ENCODE data around the gene UBE2E2. TPM values are rescaled to one million over a fixed set of nuclear protein-coding genes. Genes with fewer than 3 reads are reported as not detected.

The UBE2E2 gene
- total RNA-seq, 1 experiment from 2014 or later, result 14.7 TPM

DNA sequence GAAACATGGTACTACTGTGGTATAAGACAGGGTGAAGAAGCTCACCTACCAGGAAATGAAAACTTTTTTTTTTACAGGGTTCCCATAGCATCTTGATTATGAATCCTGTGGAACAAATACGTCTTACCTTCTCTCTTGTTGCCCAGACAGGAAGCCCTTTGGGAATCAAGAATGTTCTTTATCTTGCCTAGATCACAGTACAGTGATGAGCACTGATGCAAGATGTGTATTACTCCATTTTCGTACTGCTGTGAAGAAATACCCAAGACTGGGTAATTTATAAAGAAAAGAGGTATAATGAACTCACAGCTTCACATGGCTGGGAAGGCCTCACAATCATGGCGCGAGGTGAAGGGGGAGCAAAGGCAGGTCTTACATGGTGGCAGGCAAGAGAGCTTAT lies 281.3 kb downstream of the UBE2E2 start:
- H4K20me1 ChIP-seq (ENCODE audit: insufficient read depth, low read depth, low read length), result no peaks in the 10 kb centered on the region
- H3K27ac ChIP-seq (ENCODE audit: low read length), result no peak overlapping the region
- no peak overlapping the region for H3K9ac ChIP-seq (ENCODE audit: low read length)
- H3K36me3 ChIP-seq (ENCODE audit: insufficient read depth, low read length), result no peaks in the 10 kb centered on the region
- no peak for DNase-seq
- no peak overlapping the region for H2AFZ ChIP-seq (ENCODE audit: low read length)
- no peaks in the 10 kb centered on the region for H3K9me2 ChIP-seq (replicated peaks; ENCODE audit: insufficient read depth, low read length)
- no peaks in the 10 kb centered on the region for H3K9me3 ChIP-seq (ENCODE audit: low read length)
- no peaks in the 10 kb centered on the region for H3K79me2 ChIP-seq (ENCODE audit: low read length)
- H3K4me1 ChIP-seq (ENCODE audit: low read length), result no peaks in the 10 kb centered on the region
- no peak overlapping the region for H3K4me2 ChIP-seq (ENCODE audit: low read depth, low read length, poor library complexity, severe bottlenecking)
- H3K4me3 ChIP-seq (ENCODE audit: low read length), result no peak overlapping the region
- no peaks in the 10 kb centered on the region for H3K27me3 ChIP-seq (ENCODE audit: low read length)

DNA sequence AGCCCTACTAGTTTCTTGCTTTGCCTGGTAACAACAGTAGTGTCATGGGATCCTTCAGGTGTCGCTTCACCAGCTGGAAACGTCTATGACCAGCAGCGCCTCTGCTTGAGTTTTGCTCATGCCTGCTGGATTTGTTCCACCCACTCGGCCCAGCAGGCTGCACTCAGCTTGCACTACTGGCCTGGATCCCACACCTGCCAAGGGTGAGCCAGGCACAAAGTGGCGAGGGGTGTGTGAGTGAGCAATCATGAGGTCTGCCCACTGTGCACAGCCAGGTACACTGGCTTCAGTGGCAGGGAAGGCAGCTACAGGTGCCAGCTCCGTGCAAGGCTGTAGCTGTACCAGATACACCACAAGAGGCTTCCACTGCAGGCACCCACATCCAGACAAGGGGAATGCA lies 282.8 kb downstream of the UBE2E2 start:
- Histone ChIP-seq H3K4me1 (ENCODE audit: low read length) (no peaks in the 10 kb centered on the region), H3K4me2 (ENCODE audit: low read depth, low read length, poor library complexity, severe bottlenecking) (no peak overlapping the region), H3K9ac (ENCODE audit: low read length) (no peak overlapping the region), H3K36me3 (ENCODE audit: insufficient read depth, low read length) (no peaks in the 10 kb centered on the region), H4K20me1 (ENCODE audit: insufficient read depth, low read depth, low read length) (0 out of 2 replicates have a peak, but pooled peaks cover 4% of the 10 kb centered on the region), H3K4me3 (ENCODE audit: low read length) (no peak overlapping the region), H3K27me3 (ENCODE audit: low read length) (no peaks in the 10 kb centered on the region), H2AFZ (ENCODE audit: low read length) (no peak overlapping the region), H3K27ac (ENCODE audit: low read length) (no peak overlapping the region), H3K9me3 (ENCODE audit: low read length) (no peaks in the 10 kb centered on the region), H3K79me2 (ENCODE audit: low read length) (no peaks in the 10 kb centered on the region), H3K9me2 (replicated peaks; ENCODE audit: insufficient read depth, low read length) (no peaks in the 10 kb centered on the region)
- DNase-seq, result no peak

DNA sequence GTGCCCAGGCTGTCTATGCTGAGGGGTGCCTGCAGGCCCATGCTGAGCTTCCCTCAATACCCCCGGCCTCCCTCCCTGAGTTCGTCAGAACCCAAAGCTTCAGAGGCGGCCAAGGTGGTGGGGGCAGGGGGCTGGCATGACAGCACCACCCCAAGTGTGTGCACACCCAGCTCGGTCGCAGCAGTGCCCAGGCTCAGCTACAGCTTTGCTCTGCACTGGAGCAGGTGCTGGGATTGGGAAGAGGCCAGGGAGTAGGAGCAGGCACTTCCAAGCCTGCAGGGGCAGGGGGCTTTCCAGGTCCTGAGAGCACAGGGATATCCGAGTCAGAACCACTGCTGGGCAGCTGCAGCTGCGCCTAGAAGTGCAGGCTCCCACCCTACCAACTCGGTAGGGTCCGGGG lies 283.9 kb downstream of the UBE2E2 start:
- Histone ChIP-seq H3K36me3 (ENCODE audit: insufficient read depth, low read length) (no peaks in the 10 kb centered on the region), H3K27me3 (ENCODE audit: low read length) (no peaks in the 10 kb centered on the region), H3K4me3 (ENCODE audit: low read length) (no peak overlapping the region), H3K4me1 (ENCODE audit: low read length) (no peaks in the 10 kb centered on the region), H4K20me1 (ENCODE audit: insufficient read depth, low read depth, low read length) (0 out of 2 replicates have a peak, but pooled peaks cover 4% of the 10 kb centered on the region), H3K79me2 (ENCODE audit: low read length) (no peaks in the 10 kb centered on the region), H3K9me2 (replicated peaks; ENCODE audit: insufficient read depth, low read length) (no peaks in the 10 kb centered on the region), H3K9ac (ENCODE audit: low read length) (no peak overlapping the region), H3K27ac (ENCODE audit: low read length) (no peak overlapping the region), H3K9me3 (ENCODE audit: low read length) (no peaks in the 10 kb centered on the region), H2AFZ (ENCODE audit: low read length) (no peak overlapping the region), H3K4me2 (ENCODE audit: low read depth, low read length, poor library complexity, severe bottlenecking) (no peak overlapping the region)
- DNase-seq, result no peak

DNA sequence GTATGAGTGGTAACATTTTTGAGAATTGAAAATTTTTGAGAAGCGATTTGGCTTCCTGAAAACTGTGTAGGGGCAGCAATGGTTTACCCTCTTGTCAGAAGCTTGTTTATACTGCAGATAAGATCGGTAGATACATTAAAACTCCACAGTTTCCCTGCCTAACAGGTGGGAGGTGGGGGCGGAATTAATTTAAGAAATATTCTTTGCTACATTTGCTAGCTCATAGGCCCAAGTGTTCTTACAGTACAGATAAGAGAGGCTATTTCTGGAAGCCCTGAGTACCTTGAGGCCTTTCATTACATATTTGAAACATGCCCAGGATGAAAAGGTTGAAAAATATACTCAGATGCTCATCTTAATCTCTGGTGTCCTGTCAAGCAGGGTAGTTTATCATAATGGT lies 285.5 kb downstream of the UBE2E2 start:
- H3K4me3 ChIP-seq (ENCODE audit: low read length), result no peak overlapping the region
- H3K4me1 ChIP-seq (ENCODE audit: low read length), result no peaks in the 10 kb centered on the region
- H4K20me1 ChIP-seq (ENCODE audit: insufficient read depth, low read depth, low read length), result 0 out of 2 replicates have a peak, but pooled peaks cover 4% of the 10 kb centered on the region
- no peak overlapping the region for H3K27ac ChIP-seq (ENCODE audit: low read length)
- no peaks in the 10 kb centered on the region for H3K9me2 ChIP-seq (replicated peaks; ENCODE audit: insufficient read depth, low read length)
- H3K4me2 ChIP-seq (ENCODE audit: low read depth, low read length, poor library complexity, severe bottlenecking), result no peak overlapping the region
- no peaks in the 10 kb centered on the region for H3K9me3 ChIP-seq (ENCODE audit: low read length)
- no peak overlapping the region for H2AFZ ChIP-seq (ENCODE audit: low read length)
- no peaks in the 10 kb centered on the region for H3K27me3 ChIP-seq (ENCODE audit: low read length)
- no peaks in the 10 kb centered on the region for H3K36me3 ChIP-seq (ENCODE audit: insufficient read depth, low read length)
- DNase-seq, result no peak
- no peak overlapping the region for H3K9ac ChIP-seq (ENCODE audit: low read length)
- no peaks in the 10 kb centered on the region for H3K79me2 ChIP-seq (ENCODE audit: low read length)

DNA sequence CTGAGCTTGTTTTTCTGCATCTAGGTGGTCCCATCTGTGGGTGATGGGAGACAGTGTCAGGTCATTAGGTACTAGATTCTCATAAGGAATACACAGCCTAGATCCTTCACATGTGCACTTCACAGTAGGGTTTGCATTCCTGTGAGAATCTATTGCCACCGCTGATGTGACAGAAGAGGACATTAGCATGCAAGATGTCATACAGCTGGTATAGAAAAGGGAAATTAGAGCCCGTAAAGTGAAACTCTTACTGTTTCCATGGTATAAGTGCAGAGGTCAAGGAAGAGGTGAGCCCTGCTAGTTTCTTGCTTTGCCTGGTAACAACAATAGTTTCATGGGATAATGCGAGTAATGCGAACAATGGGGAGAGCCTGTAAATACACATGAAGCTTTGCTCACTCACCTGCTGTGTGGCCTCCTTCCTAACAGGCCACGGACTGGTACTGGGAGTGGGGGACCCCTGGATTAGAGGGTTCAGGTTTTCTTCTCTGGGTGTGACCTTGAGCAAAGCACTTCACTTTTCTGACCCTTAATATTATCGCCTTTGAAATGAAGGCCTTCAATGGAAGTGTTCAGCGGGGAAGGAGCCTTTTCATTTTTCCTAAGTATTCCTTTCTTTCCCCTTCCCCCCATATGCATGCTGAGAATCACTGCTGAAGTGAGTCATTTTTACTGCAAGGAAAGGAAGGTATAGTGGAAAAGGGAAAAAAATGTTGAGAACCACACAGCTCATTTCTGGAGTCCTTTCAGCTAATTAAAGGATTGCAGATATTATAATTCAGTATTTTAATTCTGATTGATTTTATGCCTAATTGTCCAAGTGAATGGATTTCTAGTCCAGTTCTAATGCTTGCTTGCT lies 286.4 kb downstream of the UBE2E2 start:
- no peaks in the 10 kb centered on the region for H3K27me3 ChIP-seq (ENCODE audit: low read length)
- 0 out of 2 replicates have a peak, but pooled peaks cover 4% of the 10 kb centered on the region for H4K20me1 ChIP-seq (ENCODE audit: insufficient read depth, low read depth, low read length)
- H3K36me3 ChIP-seq (ENCODE audit: insufficient read depth, low read length), result no peaks in the 10 kb centered on the region
- no peak overlapping the region for H3K4me2 ChIP-seq (ENCODE audit: low read depth, low read length, poor library complexity, severe bottlenecking)
- H3K4me3 ChIP-seq (ENCODE audit: low read length), result no peak overlapping the region
- no peak overlapping the region for H3K9ac ChIP-seq (ENCODE audit: low read length)
- no peaks in the 10 kb centered on the region for H3K9me2 ChIP-seq (replicated peaks; ENCODE audit: insufficient read depth, low read length)
- no peak overlapping the region for H2AFZ ChIP-seq (ENCODE audit: low read length)
- H3K9me3 ChIP-seq (ENCODE audit: low read length), result no peaks in the 10 kb centered on the region
- no peak for DNase-seq
- no peaks in the 10 kb centered on the region for H3K4me1 ChIP-seq (ENCODE audit: low read length)
- no peak overlapping the region for H3K27ac ChIP-seq (ENCODE audit: low read length)
- H3K79me2 ChIP-seq (ENCODE audit: low read length), result no peaks in the 10 kb centered on the region

DNA sequence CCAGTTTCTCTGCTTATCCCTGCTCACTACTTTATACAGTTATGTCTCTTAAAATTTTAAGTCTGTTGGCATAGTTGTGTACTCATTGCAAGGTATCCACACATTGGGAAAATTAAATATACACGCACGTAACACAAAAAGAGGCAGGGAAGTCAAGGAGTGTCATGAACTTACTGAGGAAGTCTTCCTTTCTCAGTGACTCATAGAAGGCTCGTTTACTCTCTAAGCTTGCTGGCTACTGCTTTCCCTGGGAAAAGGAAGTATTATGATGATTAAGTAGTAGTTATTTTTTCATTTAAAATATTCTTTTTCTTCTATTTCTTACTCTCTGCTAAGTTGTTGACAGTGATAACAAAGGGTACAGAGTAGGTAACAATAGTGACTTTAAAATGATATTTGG lies 287.3 kb downstream of the UBE2E2 start:
- no peaks in the 10 kb centered on the region for H3K9me3 ChIP-seq (ENCODE audit: low read length)
- no peak overlapping the region for H3K27ac ChIP-seq (ENCODE audit: low read length)
- H3K79me2 ChIP-seq (ENCODE audit: low read length), result no peaks in the 10 kb centered on the region
- no peaks in the 10 kb centered on the region for H3K36me3 ChIP-seq (ENCODE audit: insufficient read depth, low read length)
- H3K4me2 ChIP-seq (ENCODE audit: low read depth, low read length, poor library complexity, severe bottlenecking), result no peak overlapping the region
- H2AFZ ChIP-seq (ENCODE audit: low read length), result no peak overlapping the region
- H4K20me1 ChIP-seq (ENCODE audit: insufficient read depth, low read depth, low read length), result 0 out of 2 replicates have a peak, but pooled peaks cover 4% of the 10 kb centered on the region
- no peak overlapping the region for H3K9ac ChIP-seq (ENCODE audit: low read length)
- H3K4me3 ChIP-seq (ENCODE audit: low read length), result no peak overlapping the region
- H3K27me3 ChIP-seq (ENCODE audit: low read length), result no peaks in the 10 kb centered on the region
- no peaks in the 10 kb centered on the region for H3K9me2 ChIP-seq (replicated peaks; ENCODE audit: insufficient read depth, low read length)
- DNase-seq, result no peak
- H3K4me1 ChIP-seq (ENCODE audit: low read length), result no peaks in the 10 kb centered on the region

DNA sequence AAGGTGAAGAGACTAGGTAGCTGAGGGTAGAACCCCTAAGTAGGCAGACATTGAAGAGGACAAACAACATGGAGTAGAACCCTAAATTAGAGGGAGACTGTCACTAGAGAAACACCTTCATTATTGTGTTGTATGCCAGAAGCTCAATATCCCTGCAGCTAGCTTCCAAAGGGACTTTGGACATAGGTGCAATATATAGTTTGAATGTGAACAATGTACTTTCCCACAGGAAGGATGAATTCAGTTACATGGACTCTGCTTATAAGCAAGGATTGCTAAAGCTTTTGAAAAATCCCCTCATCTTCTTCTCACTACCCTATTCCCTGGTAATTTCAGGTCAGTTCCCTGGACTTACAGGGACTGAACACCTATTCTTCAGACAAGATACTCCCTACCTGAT lies 288.9 kb downstream of the UBE2E2 start:
- Histone ChIP-seq H3K27me3 (ENCODE audit: low read length) (no peaks in the 10 kb centered on the region), H3K9me3 (ENCODE audit: low read length) (no peaks in the 10 kb centered on the region), H3K9ac (ENCODE audit: low read length) (no peak overlapping the region), H3K27ac (ENCODE audit: low read length) (no peak overlapping the region), H3K4me3 (ENCODE audit: low read length) (no peak overlapping the region), H4K20me1 (ENCODE audit: insufficient read depth, low read depth, low read length) (0 out of 2 replicates have a peak, but pooled peaks cover 4% of the 10 kb centered on the region), H3K36me3 (ENCODE audit: insufficient read depth, low read length) (no peaks in the 10 kb centered on the region), H3K4me1 (ENCODE audit: low read length) (no peaks in the 10 kb centered on the region), H3K4me2 (ENCODE audit: low read depth, low read length, poor library complexity, severe bottlenecking) (no peak overlapping the region), H3K9me2 (replicated peaks; ENCODE audit: insufficient read depth, low read length) (no peaks in the 10 kb centered on the region), H3K79me2 (ENCODE audit: low read length) (no peaks in the 10 kb centered on the region), H2AFZ (ENCODE audit: low read length) (no peak overlapping the region)
- DNase-seq, result no peak

DNA sequence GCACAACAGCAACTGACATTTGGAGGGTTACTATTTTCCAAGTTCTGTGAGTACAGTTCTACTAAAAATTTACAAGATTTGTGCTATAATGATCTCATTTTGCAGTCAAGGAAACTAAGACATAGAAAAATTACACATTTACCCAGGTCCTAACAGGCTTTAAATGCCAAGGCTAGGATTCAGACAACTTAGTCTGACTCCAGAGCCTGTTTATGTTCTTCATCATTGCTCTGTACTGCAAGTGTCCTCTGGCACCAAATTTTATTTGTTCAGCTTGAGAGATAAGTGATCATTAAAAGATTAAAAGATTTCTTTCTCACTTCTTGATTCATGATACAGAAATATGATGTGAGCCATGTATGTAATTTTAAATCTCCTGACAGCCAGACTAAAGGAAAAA lies 290.8 kb downstream of the UBE2E2 start:
- Histone ChIP-seq H3K27me3 (ENCODE audit: low read length) (no peaks in the 10 kb centered on the region), H4K20me1 (ENCODE audit: insufficient read depth, low read depth, low read length) (0 out of 2 replicates have a peak, but pooled peaks cover 4% of the 10 kb centered on the region), H3K9me3 (ENCODE audit: low read length) (no peaks in the 10 kb centered on the region), H3K4me1 (ENCODE audit: low read length) (no peaks in the 10 kb centered on the region), H3K9ac (ENCODE audit: low read length) (no peak overlapping the region), H2AFZ (ENCODE audit: low read length) (no peak overlapping the region), H3K4me2 (ENCODE audit: low read depth, low read length, poor library complexity, severe bottlenecking) (no peak overlapping the region), H3K9me2 (replicated peaks; ENCODE audit: insufficient read depth, low read length) (no peaks in the 10 kb centered on the region), H3K27ac (ENCODE audit: low read length) (no peak overlapping the region), H3K4me3 (ENCODE audit: low read length) (no peak overlapping the region), H3K79me2 (ENCODE audit: low read length) (no peaks in the 10 kb centered on the region), H3K36me3 (ENCODE audit: insufficient read depth, low read length) (no peaks in the 10 kb centered on the region)
- DNase-seq, result no peak
